H9 (cell line): ENCODE measurements around the gene KMT2B. TPM values are rescaled to one million over a fixed set of nuclear protein-coding genes. Genes with fewer than 3 reads are reported as not detected.
A peak's percentile ranks its signal among the peaks of the same experiment; 100 is the strongest.

Source experiments
- DNase-seq: peaks from one replicate; pipeline ENCODE4 v3.0.0-alpha.2; 2017
- H2AFZ ChIP-seq: one replicate; pipeline ENCODE4 v1.6.1; 2013; ENCODE audit warnings: mild to moderate bottlenecking, low read length, control low read depth, moderate library complexity
- H2AK5ac ChIP-seq: 2 replicates; pipeline ENCODE4 v1.6.1; 2013; ENCODE audit warnings: low read length, control low read depth, mixed read lengths; ENCODE audit not compliant: insufficient read length
- H2BK120ac ChIP-seq: one replicate; pipeline ENCODE4 v1.6.1; 2013; ENCODE audit warnings: low read depth, mild to moderate bottlenecking, low read length, control low read depth, inconsistent platforms; ENCODE audit not compliant: poor library complexity, severe bottlenecking
- H2BK12ac ChIP-seq: 2 replicates; pipeline ENCODE4 v1.6.1; 2013; ENCODE audit warnings: low read length, control low read depth, mixed read lengths, low read depth; ENCODE audit not compliant: insufficient read length
- H2BK15ac ChIP-seq: 2 replicates; pipeline ENCODE4 v1.6.1; 2013; ENCODE audit warnings: low read depth, low read length, control low read depth
- H2BK20ac ChIP-seq: one replicate; pipeline ENCODE4 v1.6.1; 2013; ENCODE audit warnings: low read depth, mild to moderate bottlenecking, low read length, control low read depth, inconsistent platforms; ENCODE audit not compliant: poor library complexity, severe bottlenecking
- H2BK5ac ChIP-seq: 2 replicates; pipeline ENCODE4 v1.6.1; 2013; ENCODE audit warnings: low read length, control low read depth, mixed read lengths; ENCODE audit not compliant: insufficient read length
- H3K14ac ChIP-seq: 2 replicates; pipeline ENCODE4 v1.6.1; 2013; ENCODE audit warnings: low read length, control low read depth; ENCODE audit not compliant: insufficient read depth
- H3K18ac ChIP-seq: 2 replicates; pipeline ENCODE4 v1.6.1; 2013; ENCODE audit warnings: low read depth, mild to moderate bottlenecking, mixed read lengths, low read length, control low read depth; ENCODE audit not compliant: insufficient read length
- H3K23ac ChIP-seq: 2 replicates; pipeline ENCODE4 v1.6.1; 2013; ENCODE audit warnings: low read length, control low read depth, mixed read lengths, low read depth; ENCODE audit not compliant: insufficient read length
- H3K23me2 ChIP-seq: 2 replicates; pipeline ENCODE4 v1.6.1; 2013; ENCODE audit warnings: low read depth, mild to moderate bottlenecking, mixed read lengths, low read length, control low read depth; ENCODE audit not compliant: insufficient read length, poor library complexity, severe bottlenecking
- H3K27ac ChIP-seq: 2 replicates; pipeline ENCODE4 v1.5.1; 2013; ENCODE audit warnings: low read length, control low read depth, mixed read lengths, low read depth; ENCODE audit not compliant: insufficient read length
- H3K27me3 ChIP-seq: 2 replicates; pipeline ENCODE4 v1.6.1; 2013; ENCODE audit warnings: low read length, control low read depth, inconsistent platforms; ENCODE audit not compliant: insufficient read depth
- H3K4ac ChIP-seq: 2 replicates; pipeline ENCODE4 v1.6.1; 2013; ENCODE audit warnings: low read depth, mild to moderate bottlenecking, control low read depth, inconsistent platforms, low read length, moderate library complexity
- H3K4me1 ChIP-seq: 2 replicates; pipeline ENCODE4 v1.6.1; 2013; ENCODE audit warnings: low read length, control low read depth, inconsistent platforms; ENCODE audit not compliant: insufficient read depth
- H3K4me2 ChIP-seq: 2 replicates; pipeline ENCODE4 v1.6.1; 2013; ENCODE audit warnings: low read length, control low read depth, mixed read lengths; ENCODE audit not compliant: insufficient read length, insufficient read depth
- H3K56ac ChIP-seq: 2 replicates; pipeline ENCODE4 v1.6.1; 2013; ENCODE audit warnings: low read depth, mild to moderate bottlenecking, mixed read lengths, low read length, control low read depth; ENCODE audit not compliant: insufficient read length
- H3K79me1 ChIP-seq: 2 replicates; pipeline ENCODE4 v1.6.1; 2013; ENCODE audit warnings: low read depth, mild to moderate bottlenecking, moderate library complexity, low read length, control low read depth, inconsistent platforms; ENCODE audit not compliant: insufficient read depth, poor library complexity, severe bottlenecking
- H3K79me2 ChIP-seq: 2 replicates; pipeline ENCODE4 v1.6.1; 2013; ENCODE audit warnings: low read length, control low read depth, inconsistent platforms; ENCODE audit not compliant: insufficient read depth
- H3K9ac ChIP-seq: 2 replicates; pipeline ENCODE4 v1.6.1; 2013; ENCODE audit warnings: low read length, control low read depth, mixed read lengths; ENCODE audit not compliant: insufficient read length; ENCODE audit errors: extremely low read depth
- H3K9me3 ChIP-seq: one replicate; pipeline ENCODE4 v1.6.1; 2013; ENCODE audit warnings: low read depth, low read length, inconsistent platforms; ENCODE audit not compliant: control insufficient read depth
- H3T11ph ChIP-seq: one replicate; pipeline ENCODE4 v1.6.1; 2013; ENCODE audit warnings: mild to moderate bottlenecking, low read length, control low read depth, inconsistent platforms
- H4K20me1 ChIP-seq: one replicate; pipeline ENCODE4 v1.6.1; 2013; ENCODE audit not compliant: control insufficient read depth, insufficient read length, insufficient read depth
- H4K5ac ChIP-seq: 2 replicates; pipeline ENCODE4 v1.6.1; 2013; ENCODE audit warnings: low read depth, mild to moderate bottlenecking, mixed read lengths, low read length, control low read depth; ENCODE audit not compliant: insufficient read length
- H4K8ac ChIP-seq: replicated peaks from 2 replicates; pipeline ENCODE4 v1.6.1; 2013; ENCODE audit warnings: low read length, control low read depth, mixed read lengths, low read depth; ENCODE audit not compliant: insufficient read length
- H4K91ac ChIP-seq: 2 replicates; pipeline ENCODE4 v1.6.1; 2013; ENCODE audit warnings: low read depth, mild to moderate bottlenecking, moderate library complexity, mixed read lengths, low read length, control low read depth; ENCODE audit not compliant: insufficient read length
- H3K27ac Mint-ChIP-seq, 3 experiments: 2 replicates in 2 of 3; 3 replicates in 1 of 3; pipeline ENCODE4 v1.8.0; 2020 to 2021; ENCODE audit warnings: mixed read lengths in 3 of 3, mild to moderate bottlenecking in 1 of 3, moderate library complexity in 1 of 3
- H3K27me3 Mint-ChIP-seq: 2 replicates; pipeline ENCODE4 v1.8.0; 2021; ENCODE audit warnings: low read depth, mild to moderate bottlenecking, moderate library complexity, mixed read lengths
- H3K36me3 Mint-ChIP-seq, 3 experiments: 2 replicates in 2 of 3; 3 replicates in 1 of 3; pipeline ENCODE4 v1.8.0; 2020 to 2021; ENCODE audit warnings: low read depth in 3 of 3, mixed read lengths in 3 of 3; ENCODE audit not compliant: insufficient read depth in 1 of 3
- H3K4me1 Mint-ChIP-seq, 2 experiments: 2 replicates each; pipeline ENCODE4 v1.8.0; 2020; ENCODE audit warnings: mixed read lengths in 2 of 2
- H3K4me3 Mint-ChIP-seq, 2 experiments: 2 replicates in 1 of 2; 3 replicates in 1 of 2; pipeline ENCODE4 v1.8.0; 2020 to 2021; ENCODE audit warnings: mild to moderate bottlenecking in 2 of 2, mixed read lengths in 2 of 2, moderate library complexity in 1 of 2
- H3K9me3 Mint-ChIP-seq, 2 experiments: 2 replicates in 1 of 2; 3 replicates in 1 of 2; pipeline ENCODE4 v1.8.0; 2020; ENCODE audit warnings: mild to moderate bottlenecking in 2 of 2, mixed read lengths in 2 of 2, moderate library complexity in 1 of 2
- CTCF ChIP-seq: fragments of 200-600 bp; sonication (generic); conservative IDR thresholded peaks from 3 replicates; pipeline ENCODE4 v1.8.0; 2021; ENCODE audit warnings: antibody characterized with exemption, mild to moderate bottlenecking
- WGBS: extraction: QIAGEN DNeasy Blood & Tissue Kit; methylation state at CpG from one replicate; pipeline ENCODE4 v1.1.7; 2013; ENCODE audit warnings: missing lambda C conversion rate, low lambda C conversion rate, mixed read lengths; ENCODE audit not compliant: insufficient read length; ENCODE audit errors: extremely low coverage; 5-methylcytosine and 5-hydroxymethylcytosine counted together
- total RNA-seq: library from RNA; stranded (reverse); gene quantifications from 2 replicates; pipeline ENCODE4 v1.2.1, GENCODE V29; 2021

KMT2B gene
- total RNA-seq, 1 experiment from 2014 or later = 47.7 TPM

DNA sequence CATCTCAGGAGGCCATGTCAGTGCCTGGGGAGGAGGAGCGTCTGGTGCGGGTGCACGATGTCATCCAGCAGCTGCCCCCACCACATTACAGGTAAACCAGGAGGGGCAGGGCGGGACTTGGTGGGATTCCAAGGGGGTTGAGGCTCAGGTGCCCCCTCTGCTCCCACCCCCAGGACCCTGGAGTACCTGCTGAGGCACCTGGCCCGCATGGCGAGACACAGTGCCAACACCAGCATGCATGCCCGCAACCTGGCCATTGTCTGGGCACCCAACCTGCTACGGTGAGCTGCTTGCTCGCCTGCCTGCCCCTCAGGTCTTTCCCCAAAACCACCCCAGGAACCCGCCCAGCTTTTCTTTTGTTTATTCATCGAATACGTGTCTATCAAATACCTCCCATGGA lies 64.8 kb downstream of the KMT2B start:
- no peak for DNase-seq
- peaks cover 6% of the 10 kb centered on the region for H3K27me3 Mint-ChIP-seq

More for the DNA sequence above, 64.8 kb downstream of the KMT2B start:
- H2BK20ac ChIP-seq = no peak overlapping the region
- H2BK5ac ChIP-seq = no peak overlapping the region
- no peak overlapping the region for H4K5ac ChIP-seq
- H4K91ac ChIP-seq = no peak overlapping the region
- WGBS = no CpG with 5 or more reads among the region's 12 CpGs
- no peak overlapping the region for H3K4me2 ChIP-seq
- no peaks in the 10 kb centered on the region for H3K9me3 ChIP-seq
- H3K79me2 ChIP-seq = no peaks in the 10 kb centered on the region
- no peak overlapping the region for H2AFZ ChIP-seq
- no peak overlapping the region for H3K18ac ChIP-seq
- no peak overlapping the region for H2BK120ac ChIP-seq
- Mint-ChIP-seq H3K4me3 (peak overlapping the region in 1 of 2 experiments; percentile 61; a peak in 2 of 5 replicates), H3K4me1 (peaks cover 26 to 39% of the 10 kb centered on the region in 2 experiments), H3K9me3 (no peaks in the 10 kb centered on the region; a peak in 1 of 5 replicates), H3K27ac (no peak overlapping the region), H3K36me3 (peaks cover 0 to 8% (median 2%) of the 10 kb centered on the region in 3 experiments; a peak in 1 of 7 replicates)
- H2AK5ac ChIP-seq = no peak overlapping the region
- H3K23ac ChIP-seq = no peak overlapping the region
- H3K27me3 ChIP-seq = no peaks in the 10 kb centered on the region
- H3K4ac ChIP-seq = no peak overlapping the region
- no peak overlapping the region for H3K27ac ChIP-seq
- H3K4me1 ChIP-seq = no peaks in the 10 kb centered on the region
- no peak overlapping the region for H2BK15ac ChIP-seq
- H3K56ac ChIP-seq = no peak overlapping the region
- no peak overlapping the region for H3T11ph ChIP-seq
- no peaks in the 10 kb centered on the region for H3K79me1 ChIP-seq
- no peaks in the 10 kb centered on the region for H4K20me1 ChIP-seq
- H3K23me2 ChIP-seq = peaks cover 7% of the 10 kb centered on the region
- no peak overlapping the region for H4K8ac ChIP-seq
- H3K9ac ChIP-seq = no peak overlapping the region
- no peak for TF ChIP-seq CTCF
- H2BK12ac ChIP-seq = no peak overlapping the region
- H3K14ac ChIP-seq = no peak overlapping the region; the same call in 1 of the 2 replicates
